Naive thymus-derived CD4-positive, alpha-beta T cell (primary cell): ENCODE results near the gene VGLL4. TPM values are rescaled to one million over a fixed set of nuclear protein-coding genes. Genes with fewer than 3 reads are reported as not detected.

Experiments used
- ATAC-seq: fragments of 150-1000 bp; cut with Tn5 transposase; 2 replicates; pipeline ENCODE4 v1.10.0; 2021; ENCODE audit warnings: mild to moderate bottlenecking, moderate library complexity
- CTCF ChIA-PET: fragments of 350-600 bp; sonication (Branson Sonifier 250); formaldehyde crosslinking; loops from one replicate; lab custom pipeline; 2021; ENCODE audit warnings: antibody characterized with exemption; lab: Charles Lee
- POLR2A ChIA-PET: fragments of 350-600 bp; sonication (Branson Sonifier 250); formaldehyde crosslinking; loops from one replicate; lab custom pipeline; 2021; ENCODE audit warnings: antibody characterized with exemption, inconsistent platforms; lab: Charles Lee
- DNase-seq, 9 donors: peaks; one replicate each; pipeline versions ENCODE4 v3.0.0 to v3.0.0-alpha.2; 2020 to 2022; ENCODE audit warnings: mixed read lengths in 1 of 9
- H3K27ac ChIP-seq: one replicate; pipeline ENCODE4 v1.7.0; 2013; ENCODE audit warnings: mild to moderate bottlenecking, low read depth, low read length, moderate library complexity
- H3K27me3 ChIP-seq, 2 donors: one replicate each; pipeline ENCODE4 v1.7.0; 2013; ENCODE audit warnings: low read length in 2 of 2, mild to moderate bottlenecking in 2 of 2, moderate library complexity in 2 of 2; ENCODE audit not compliant: control insufficient read depth in 2 of 2, insufficient read depth in 2 of 2
- H3K36me3 ChIP-seq, 3 experiments: 1 replicate in 2 of 3; 2 replicates in 1 of 3; pipeline ENCODE4 v1.7.0; 2013; ENCODE audit warnings: low read length in 3 of 3, mild to moderate bottlenecking in 3 of 3, moderate library complexity in 1 of 3; ENCODE audit not compliant: insufficient read depth in 3 of 3, control insufficient read depth in 2 of 3
- H3K4me1 ChIP-seq, 2 donors: one replicate each; pipeline ENCODE4 v1.7.0; 2013; ENCODE audit warnings: low read length in 2 of 2, mild to moderate bottlenecking in 2 of 2, moderate library complexity in 1 of 2; ENCODE audit not compliant: control insufficient read depth in 2 of 2, insufficient read depth in 2 of 2
- H3K4me3 ChIP-seq: 2 replicates; pipeline ENCODE4 v1.7.0; 2013; ENCODE audit warnings: mild to moderate bottlenecking, low read length
- H3K9me3 ChIP-seq, 3 experiments: 1 replicate in 2 of 3; 2 replicates in 1 of 3; pipeline ENCODE4 v1.7.0; 2013; ENCODE audit warnings: low read length in 3 of 3; ENCODE audit not compliant: control insufficient read depth in 2 of 3
- H3K27ac Mint-ChIP-seq, 9 donors: one replicate each; pipeline ENCODE4 v1.8.0; 2020 to 2022; ENCODE audit warnings: mixed read lengths in 9 of 9, mild to moderate bottlenecking in 8 of 9, moderate library complexity in 5 of 9, inconsistent platforms in 2 of 9
- H3K27me3 Mint-ChIP-seq, 5 donors: one replicate each; pipeline ENCODE4 v1.8.0; 2021 to 2022; ENCODE audit warnings: mixed read lengths in 5 of 5, mild to moderate bottlenecking in 1 of 5
- H3K36me3 Mint-ChIP-seq, 5 donors: one replicate each; pipeline ENCODE4 v1.8.0; 2020 to 2022; ENCODE audit warnings: mixed read lengths in 5 of 5, mild to moderate bottlenecking in 3 of 5, inconsistent platforms in 1 of 5
- H3K4me1 Mint-ChIP-seq, 7 donors: one replicate each; pipeline ENCODE4 v1.8.0; 2020 to 2022; ENCODE audit warnings: mixed read lengths in 7 of 7, mild to moderate bottlenecking in 3 of 7, inconsistent platforms in 1 of 7
- H3K4me3 Mint-ChIP-seq, 10 donors: one replicate each; pipeline ENCODE4 v1.8.0; 2020 to 2022; ENCODE audit warnings: mild to moderate bottlenecking in 10 of 10, mixed read lengths in 10 of 10, moderate library complexity in 6 of 10, inconsistent platforms in 2 of 10
- H3K9me3 Mint-ChIP-seq, 11 donors: one replicate each; pipeline ENCODE4 v1.8.0; 2020 to 2022; ENCODE audit warnings: mixed read lengths in 11 of 11, mild to moderate bottlenecking in 4 of 11, inconsistent platforms in 1 of 11, moderate library complexity in 1 of 11
- intact Hi-C, 2 donors: fragments of 100-400 bp; cut with micrococcal nuclease; formaldehyde crosslinking; loops; one replicate each; pipeline ENCODE4 v1.15.1; 2023
- polyA plus RNA-seq, 2 donors: library from polyadenylated mRNA; unstranded; fragments of 300-500 nt; fragmentation: Illumina TruSeq; gene quantifications; one replicate each; pipeline ENCODE4 v1.2.3, GENCODE V29; 2021
- total RNA-seq, 6 experiments: library from RNA in 5 of 6; stranded (reverse) in 5 of 6; gene quantifications; 1 replicate in 5 of 6; 2 replicates in 1 of 6; pipeline ENCODE4 v1.2.3 and lab custom pipeline; 2021 to 2026

The VGLL4 gene
- total and polyA plus RNA-seq, 7 experiments from 2014 or later: 18.6 to 44.8 (median 23.8) TPM

- Histone ChIP-seq H3K27ac (no peak overlapping the region), H3K36me3 (no peaks in the 10 kb centered on the region), H3K9me3 (no peaks in the 10 kb centered on the region), H3K27me3 (no peaks in the 10 kb centered on the region), H3K4me3 (no peak overlapping the region), H3K4me1 (peaks cover 18 to 38% of the 10 kb centered on the region in 2 donors)
- DNase-seq: peak in 2 of 9 donors; percentile 16 to 30
- ChIA-PET POLR2A (interaction anchor here (0.9 to 6.1 kb wide), 2 partner anchors 11 to 12 kb away, joined by 3 to 53 read pairs; no protein-coding TSS in a partner anchor), CTCF (interaction anchor here (0.9 to 1.5 kb wide), 5 partner anchors 10 to 35 kb away, joined by 3 to 5 read pairs (median 4); no protein-coding TSS in a partner anchor)
- peak; percentile 34 for ATAC-seq
- Mint-ChIP-seq H3K4me1 (peaks cover 36 to 87% (median 77%) of the 10 kb centered on the region in 7 donors), H3K9me3 (peaks cover 0 to 4% (median 0%) of the 10 kb centered on the region in 11 donors), H3K4me3 (peak overlapping the region in 9 of 10 donors; percentile 14 to 86 (median 73)), H3K27me3 (no peaks in the 10 kb centered on the region), H3K36me3 (peaks cover 0 to 30% (median 3%) of the 10 kb centered on the region in 5 donors), H3K27ac (peak overlapping the region in 7 of 9 donors; percentile 14 to 97 (median 90))
- intact Hi-C loops: loop anchor here in 1 of 2 donors (1.0 kb wide), 1 partner anchor 9 kb away; no protein-coding TSS in a partner anchor
These were observed 17.6 kb downstream of the VGLL4 start for GRCh38 chr3:11626084-11626463.

- intact Hi-C loops: loop anchor here in 1 of 2 donors (1.0 kb wide), 1 partner anchor 10 kb away; no protein-coding TSS in a partner anchor
- H3K27ac Mint-ChIP-seq: peak overlapping the region; percentile 84 to 97 (median 92)
- Histone ChIP-seq H3K9me3 (no peaks in the 10 kb centered on the region), H3K4me3 (no peak overlapping the region), H3K36me3 (no peaks in the 10 kb centered on the region), H3K27ac (peak overlapping the region; percentile 73), H3K4me1 (peaks cover 18 to 38% of the 10 kb centered on the region in 2 donors), H3K27me3 (no peaks in the 10 kb centered on the region)
- no peaks in the 10 kb centered on the region for H3K27me3 Mint-ChIP-seq
- no peak for DNase-seq
- peaks cover 0 to 30% (median 3%) of the 10 kb centered on the region in 5 donors for H3K36me3 Mint-ChIP-seq
- ChIA-PET CTCF (interaction anchor here (0.7 to 1.6 kb wide), 4 partner anchors 19 to 302 kb away, joined by 3 to 8 read pairs (median 3); no protein-coding TSS in a partner anchor), POLR2A (interaction anchor here (1.5 to 6.1 kb wide), 2 partner anchors 12 to 18 kb away, joined by 11 to 53 read pairs; partner anchors contain the start of gene VGLL4)
- peaks cover 39 to 87% (median 77%) of the 10 kb centered on the region in 7 donors for H3K4me1 Mint-ChIP-seq
- H3K9me3 Mint-ChIP-seq: peaks cover 0 to 4% (median 0%) of the 10 kb centered on the region in 11 donors
- peak overlapping the region in 9 of 10 donors; percentile 43 to 86 (median 78) for H3K4me3 Mint-ChIP-seq
- ATAC-seq: no peak
These were observed 18.2 kb downstream of the VGLL4 start for GRCh38 chr3:11625376-11626083.

GRCh38 chr3:11624704-11625375, 18.9 kb downstream of the VGLL4 start:
- no peaks in the 10 kb centered on the region for H3K36me3 ChIP-seq
- CTCF ChIA-PET: interaction anchor here (0.7 to 1.6 kb wide), 4 partner anchors 20 to 334 kb away, joined by 3 to 8 read pairs (median 4); no protein-coding TSS in a partner anchor
- H3K27ac ChIP-seq: peak overlapping the region; percentile 73
- H3K36me3 Mint-ChIP-seq: peaks cover 0 to 27% (median 3%) of the 10 kb centered on the region in 5 donors
- peaks cover 46 to 90% (median 81%) of the 10 kb centered on the region in 7 donors for H3K4me1 Mint-ChIP-seq
- H3K27ac Mint-ChIP-seq: peak overlapping the region; percentile 84 to 97 (median 92)
- peaks cover 18 to 38% of the 10 kb centered on the region in 2 donors for H3K4me1 ChIP-seq
- POLR2A ChIA-PET: interaction anchor here (1.2 to 6.1 kb wide), 3 partner anchors 10 to 18 kb away, joined by 5 to 53 read pairs (median 11); partner anchors contain the start of gene VGLL4
- intact Hi-C loops: loop anchor here (1.0 kb wide), 4 partner anchors 9 to 334 kb away; no protein-coding TSS in a partner anchor
- ATAC-seq (peak; percentile 71), DNase-seq (peak in 7 of 9 donors; percentile 22 to 57 (median 44))
- no peaks in the 10 kb centered on the region for H3K27me3 ChIP-seq
- H3K27me3 Mint-ChIP-seq: no peaks in the 10 kb centered on the region
- H3K4me3 Mint-ChIP-seq: peak overlapping the region; percentile 73 to 86 (median 78)
- H3K4me3 ChIP-seq: peak overlapping the region; percentile 1
- H3K9me3 ChIP-seq: no peaks in the 10 kb centered on the region
- H3K9me3 Mint-ChIP-seq: peaks cover 0 to 4% (median 0%) of the 10 kb centered on the region in 11 donors

- no peaks in the 10 kb centered on the region for H3K36me3 ChIP-seq
- Mint-ChIP-seq H3K4me3 (peak overlapping the region; percentile 73 to 86 (median 78)), H3K27me3 (no peaks in the 10 kb centered on the region), H3K9me3 (peaks cover 0 to 4% (median 0%) of the 10 kb centered on the region in 11 donors), H3K4me1 (peaks cover 51 to 92% (median 82%) of the 10 kb centered on the region in 7 donors), H3K27ac (peak overlapping the region; percentile 84 to 97 (median 92)), H3K36me3 (peaks cover 0 to 27% (median 3%) of the 10 kb centered on the region in 5 donors)
- peak in 8 of 9 donors; percentile 49 to 87 (median 66) for DNase-seq
- peak overlapping the region; percentile 73 for H3K27ac ChIP-seq
- peak; percentile 88 for ATAC-seq
- ChIA-PET POLR2A (interaction anchor here (1.2 to 6.1 kb wide), 3 partner anchors 9 to 19 kb away, joined by 5 to 53 read pairs (median 11); partner anchors contain the start of gene VGLL4), CTCF (interaction anchor here (0.9 to 1.6 kb wide), 2 partner anchors 20 to 333 kb away, joined by 4 to 8 read pairs; no protein-coding TSS in a partner anchor)
- peaks cover 18 to 38% of the 10 kb centered on the region in 2 donors for H3K4me1 ChIP-seq
- intact Hi-C loops: loop anchor here (1.0 kb wide), 4 partner anchors 10 to 333 kb away; no protein-coding TSS in a partner anchor
- H3K4me3 ChIP-seq: peak overlapping the region; percentile 1
- no peaks in the 10 kb centered on the region for H3K27me3 ChIP-seq
- H3K9me3 ChIP-seq: no peaks in the 10 kb centered on the region
These were observed 19.6 kb downstream of the VGLL4 start for GRCh38 chr3:11624161-11624560.

- DNase-seq (no peak), ATAC-seq (no peak)
- H3K36me3 Mint-ChIP-seq: peaks cover 0 to 26% (median 3%) of the 10 kb centered on the region in 5 donors
- peak overlapping the region in 6 of 10 donors; percentile 5 to 86 (median 34) for H3K4me3 Mint-ChIP-seq
- CTCF ChIA-PET: interaction anchor here (1.1 kb wide), 1 partner anchor 28 kb away, joined by 5 read pairs; no protein-coding TSS in a partner anchor
- Histone ChIP-seq H3K4me3 (no peak overlapping the region), H3K27ac (peak overlapping the region; percentile 73), H3K27me3 (no peaks in the 10 kb centered on the region), H3K9me3 (no peaks in the 10 kb centered on the region), H3K4me1 (peaks cover 18 to 38% of the 10 kb centered on the region in 2 donors), H3K36me3 (no peaks in the 10 kb centered on the region)
- peak overlapping the region in 7 of 9 donors; percentile 49 to 97 (median 90) for H3K27ac Mint-ChIP-seq
- peaks cover 57 to 97% (median 87%) of the 10 kb centered on the region in 7 donors for H3K4me1 Mint-ChIP-seq
- POLR2A ChIA-PET: interaction anchor here (0.7 to 6.1 kb wide), 2 partner anchors 15 to 21 kb away, joined by 3 to 53 read pairs; partner anchors contain the start of gene VGLL4
- H3K27me3 Mint-ChIP-seq: no peaks in the 10 kb centered on the region
- intact Hi-C loops: no loop called here
- H3K9me3 Mint-ChIP-seq: peaks cover 0 to 4% (median 0%) of the 10 kb centered on the region in 11 donors
These were observed 20.8 kb downstream of the VGLL4 start for GRCh38 chr3:11622586-11623550.
